H1 (cell line): ENCODE measurements around the gene TGFBI. TPM values are rescaled to one million over a fixed set of nuclear protein-coding genes. Genes with fewer than 3 reads are reported as not detected.

Experiments used
- CTCF ChIA-PET: fragments of 300-600 bp; sonication (Branson Sonifier 250); formaldehyde crosslinking; loops from one replicate; lab custom pipeline; 2021; ENCODE audit not compliant: partially characterized antibody; lab: Charles Lee
- POLR2A ChIA-PET: fragments of 300-600 bp; sonication (Branson Sonifier 250); formaldehyde crosslinking; loops from one replicate; lab custom pipeline; 2021; ENCODE audit warnings: inconsistent platforms; ENCODE audit not compliant: partially characterized antibody; lab: Charles Lee
- DNase-seq, 2 experiments: peaks; one replicate each; pipeline versions ENCODE4 v3.0.0 to v3.0.0-alpha.2; 2010 to 2022; ENCODE audit warnings: low spot score in 2 of 2, low read depth in 1 of 2, mixed read lengths in 1 of 2
- FAIRE-seq: peaks from 2 replicates; lab custom pipeline; 2011; peaks lifted over from hg19 to GRCh38; lab: Jason Lieb, UNC
- H2AFZ ChIP-seq: 2 replicates; pipeline ENCODE4 v1.8.1; 2012; ENCODE audit warnings: low read length, inconsistent platforms
- H2AK5ac ChIP-seq: 2 replicates; pipeline ENCODE4 v1.6.1; 2013; ENCODE audit warnings: low read depth, low read length
- H2BK120ac ChIP-seq: replicated peaks from 2 replicates; pipeline ENCODE3; 2013; ENCODE audit warnings: low read depth, low read length, inconsistent platforms
- H2BK12ac ChIP-seq: 2 replicates; pipeline ENCODE4 v1.6.1; 2013; ENCODE audit warnings: low read depth, low read length
- H2BK15ac ChIP-seq: 2 replicates; pipeline ENCODE4 v1.6.1; 2013; ENCODE audit warnings: low read length
- H2BK20ac ChIP-seq: 2 replicates; pipeline ENCODE4 v1.6.1; 2013; ENCODE audit warnings: low read length
- H2BK5ac ChIP-seq: 2 replicates; pipeline ENCODE4 v1.6.1; 2013; ENCODE audit warnings: low read depth, low read length
- H3K14ac ChIP-seq: 2 replicates; pipeline ENCODE4 v1.6.1; 2013; ENCODE audit warnings: inconsistent platforms; ENCODE audit not compliant: insufficient read length
- H3K18ac ChIP-seq: 2 replicates; pipeline ENCODE4 v1.6.1; 2013; ENCODE audit warnings: low read length; ENCODE audit errors: extremely low read depth
- H3K23ac ChIP-seq: 2 replicates; pipeline ENCODE4 v1.6.1; 2013; ENCODE audit warnings: inconsistent platforms; ENCODE audit not compliant: insufficient read length
- H3K23me2 ChIP-seq: 2 replicates; pipeline ENCODE4 v1.6.1; 2013; ENCODE audit warnings: low read depth, low read length
- H3K27ac ChIP-seq: 2 replicates; pipeline ENCODE4 v1.6.1; 2011; ENCODE audit warnings: low read depth, low read length, inconsistent platforms
- H3K27me3 ChIP-seq, 4 experiments: replicated peaks in 1 of 4; 1 replicate in 1 of 4; 2 replicates in 3 of 4; pipeline versions ENCODE4 v1.6.1 to v1.8.1; 2011 to 2013; ENCODE audit warnings: low read length in 3 of 4, mild to moderate bottlenecking in 3 of 4, inconsistent platforms in 2 of 4, mixed read lengths in 2 of 4, moderate library complexity in 1 of 4; ENCODE audit not compliant: control insufficient read depth in 3 of 4, insufficient read depth in 3 of 4; ENCODE audit errors: extremely low read depth in 1 of 4
- H3K36me3 ChIP-seq, 4 experiments: 2 replicates each; pipeline versions ENCODE4 v1.6.1 to v1.8.1; 2011 to 2013; ENCODE audit warnings: mild to moderate bottlenecking in 4 of 4, low read length in 3 of 4, moderate library complexity in 2 of 4, control low read depth in 1 of 4, inconsistent platforms in 1 of 4; ENCODE audit not compliant: insufficient read depth in 4 of 4, control insufficient read depth in 2 of 4
- H3K4ac ChIP-seq: replicated peaks from 2 replicates; pipeline ENCODE3; 2013; ENCODE audit warnings: low read length, low read depth, mixed read lengths, inconsistent platforms; ENCODE audit not compliant: insufficient read length
- H3K4me1 ChIP-seq, 4 experiments: replicated peaks in 1 of 4; 1 replicate in 1 of 4; 2 replicates in 3 of 4; pipeline versions ENCODE4 v1.6.1 to v1.8.1; 2011 to 2013; ENCODE audit warnings: low read length in 3 of 4, inconsistent platforms in 2 of 4, mixed read lengths in 1 of 4; ENCODE audit not compliant: insufficient read depth in 4 of 4, control insufficient read depth in 3 of 4
- H3K4me2 ChIP-seq, 2 experiments: 2 replicates each; pipeline versions ENCODE4 v1.6.1 to v1.8.1; 2011 to 2013; ENCODE audit warnings: low read depth in 2 of 2, low read length in 2 of 2, control low read depth in 1 of 2, inconsistent platforms in 1 of 2, mild to moderate bottlenecking in 1 of 2; ENCODE audit not compliant: insufficient read depth in 1 of 2
- H3K4me3 ChIP-seq, 4 experiments: fragments of 200-600, 300-600 bp in 1 of 4; sonication (generic), shearing (Covaris generic), sonication (Bioruptor Twin) in 1 of 4; 2 replicates each; pipeline versions ENCODE4 v1.5.1 to v1.8.1; 2011 to 2016; ENCODE audit warnings: low read length in 4 of 4, low read depth in 3 of 4, control low read depth in 2 of 4, inconsistent platforms in 2 of 4, mild to moderate bottlenecking in 2 of 4, mixed read lengths in 1 of 4, moderate library complexity in 1 of 4; ENCODE audit not compliant: insufficient read depth in 2 of 4; ENCODE audit errors: extremely low read depth in 1 of 4
- H3K56ac ChIP-seq: replicated peaks from 2 replicates; pipeline ENCODE3; 2013; ENCODE audit warnings: low read depth, mild to moderate bottlenecking, mixed read lengths, low read length, inconsistent platforms; ENCODE audit not compliant: insufficient read length
- H3K79me1 ChIP-seq: 2 replicates; pipeline ENCODE4 v1.6.1; 2013; ENCODE audit warnings: low read depth, low read length, control low read depth
- H3K79me2 ChIP-seq, 2 experiments: 2 replicates each; pipeline versions ENCODE4 v1.6.1 to v1.8.1; 2012 to 2013; ENCODE audit warnings: low read length in 2 of 2, mild to moderate bottlenecking in 2 of 2, inconsistent platforms in 1 of 2; ENCODE audit not compliant: insufficient read depth in 2 of 2, control insufficient read depth in 1 of 2
- H3K9ac ChIP-seq, 4 experiments: replicated peaks in 1 of 4; 1 replicate in 1 of 4; 2 replicates in 3 of 4; pipeline versions ENCODE4 v1.6.1 to v1.8.1; 2011 to 2013; ENCODE audit warnings: low read depth in 3 of 4, low read length in 3 of 4, control low read depth in 2 of 4, mild to moderate bottlenecking in 2 of 4, moderate library complexity in 2 of 4, inconsistent platforms in 1 of 4; ENCODE audit errors: extremely low read depth in 1 of 4
- H3K9me3 ChIP-seq, 2 experiments: 2 replicates each; pipeline versions ENCODE4 v1.6.1 to v1.8.1; 2012 to 2013; ENCODE audit warnings: mild to moderate bottlenecking in 2 of 2, moderate library complexity in 2 of 2, control low read depth in 1 of 2, inconsistent platforms in 1 of 2, low read depth in 1 of 2, low read length in 1 of 2, mixed read lengths in 1 of 2; ENCODE audit not compliant: insufficient read depth in 2 of 2
- H4K20me1 ChIP-seq, 2 experiments: replicated peaks in 1 of 2; 2 replicates each; pipeline versions ENCODE3 to v1.8.1; 2011 to 2013; ENCODE audit warnings: inconsistent platforms in 2 of 2, low read length in 2 of 2, mild to moderate bottlenecking in 1 of 2; ENCODE audit not compliant: insufficient read depth in 2 of 2, control insufficient read depth in 1 of 2
- H4K5ac ChIP-seq: 2 replicates; pipeline ENCODE4 v1.6.1; 2013; ENCODE audit warnings: low read length, low read depth, mixed read lengths, inconsistent platforms; ENCODE audit not compliant: insufficient read length
- H4K8ac ChIP-seq: 2 replicates; pipeline ENCODE4 v1.8.0; 2013; ENCODE audit warnings: mild to moderate bottlenecking, moderate library complexity, low read length, inconsistent platforms; ENCODE audit not compliant: insufficient read depth; ENCODE audit errors: extremely low read depth
- H4K91ac ChIP-seq: replicated peaks from 2 replicates; pipeline ENCODE3; 2013; ENCODE audit warnings: low read length, mixed read lengths, inconsistent platforms; ENCODE audit not compliant: insufficient read length
- BACH1 ChIP-seq: IDR thresholded peaks from 2 replicates; pipeline ENCODE4 v1.6.1; 2012; ENCODE audit warnings: low read length, improper control_type of control experiment
- CTBP2 ChIP-seq: IDR thresholded peaks from 2 replicates; pipeline ENCODE4 v1.7.0; 2011; ENCODE audit warnings: borderline replicate concordance, mild to moderate bottlenecking, moderate library complexity, mixed read lengths, low read length; ENCODE audit not compliant: insufficient read depth, insufficient read length
- EGR1 ChIP-seq: IDR thresholded peaks from 2 replicates; pipeline ENCODE4 v1.6.1; 2011; ENCODE audit warnings: low read depth, low read length, borderline replicate concordance
- EZH2 ChIP-seq: fragments of 200-600 bp; sonication (generic); IDR thresholded peaks from 2 replicates; pipeline ENCODE4 v1.7.1; 2012; ENCODE audit warnings: low read depth, mild to moderate bottlenecking, moderate library complexity, low read length, inconsistent platforms; ENCODE audit not compliant: severe bottlenecking
- GABPA ChIP-seq: IDR thresholded peaks from 2 replicates; pipeline ENCODE4 v1.6.1; 2011; ENCODE audit warnings: mild to moderate bottlenecking, low read length, moderate library complexity, borderline replicate concordance; ENCODE audit not compliant: insufficient read depth
- JUN ChIP-seq: IDR thresholded peaks from 2 replicates; pipeline ENCODE4 v1.6.1; 2011; ENCODE audit warnings: low read depth, mild to moderate bottlenecking, improper control_type of control experiment, low read length
- JUND ChIP-seq: IDR thresholded peaks from 2 replicates; pipeline ENCODE4 v1.6.1; 2011; ENCODE audit warnings: mild to moderate bottlenecking, improper control_type of control experiment, low read length
- MAFK ChIP-seq: IDR thresholded peaks from 2 replicates; pipeline ENCODE4 v1.6.1; 2012; ENCODE audit warnings: low read depth, mild to moderate bottlenecking, improper control_type of control experiment, low read length
- NRF1 ChIP-seq: IDR thresholded peaks from 2 replicates; pipeline ENCODE4 v1.6.1; 2011; ENCODE audit warnings: mild to moderate bottlenecking, low read depth, low read length, improper control_type of control experiment
- POLR2AphosphoS5 ChIP-seq: IDR thresholded peaks from 2 replicates; pipeline ENCODE4 v1.6.1; 2011; ENCODE audit warnings: low read depth, low read length
- POU5F1 ChIP-seq: IDR thresholded peaks from 2 replicates; pipeline ENCODE4 v1.6.1; 2011; ENCODE audit warnings: low read depth, mild to moderate bottlenecking, low read length, moderate library complexity
- RXRA ChIP-seq: IDR thresholded peaks from 2 replicates; pipeline ENCODE4 v1.6.1; 2011; ENCODE audit warnings: low read depth, mild to moderate bottlenecking, low read length, moderate library complexity; ENCODE audit not compliant: insufficient read depth
- SIX5 ChIP-seq: IDR thresholded peaks from 2 replicates; pipeline ENCODE4 v1.6.1; 2011; ENCODE audit warnings: mild to moderate bottlenecking, low read depth, low read length
- YY1 ChIP-seq: IDR thresholded peaks from 2 replicates; pipeline ENCODE4 v1.6.1; 2011; ENCODE audit warnings: low read depth, mild to moderate bottlenecking, low read length
- ZNF274 ChIP-seq: IDR thresholded peaks from 2 replicates; pipeline ENCODE4 v1.7.0; 2012; ENCODE audit warnings: low read length, borderline replicate concordance; ENCODE audit errors: extremely low read depth
- WGBS, 2 experiments: shearing (Covaris generic) in 1 of 2; methylation state at CpG; one replicate each; pipeline versions ENCODE4 v1.1.6 to v1.1.7; 2013 to 2015; ENCODE audit warnings: low lambda C conversion rate in 2 of 2, mixed read lengths in 2 of 2, inconsistent platforms in 1 of 2, low coverage in 1 of 2, missing lambda C conversion rate in 1 of 2; ENCODE audit not compliant: insufficient replicate concordance in 2 of 2, insufficient coverage in 1 of 2, insufficient read length in 1 of 2; ENCODE audit errors: extremely low coverage in 1 of 2, missing lambda C conversion rate in 1 of 2; 5-methylcytosine and 5-hydroxymethylcytosine counted together
- polyA plus RNA-seq, 7 experiments: library from polyadenylated mRNA; depleted of rRNA in 3 of 7; stranded (reverse) in 5 of 7; unstranded in 2 of 7; fragments of >200 nt in 5 of 7; fragments of 200-250 nt in 2 of 7; gene quantifications; 1 replicate in 5 of 7; 2 replicates in 1 of 7; 4 replicates in 1 of 7; pipeline versions ENCODE4 v1.2.1 to v1.2.3, GENCODE V29; 2011 to 2013; ENCODE audit warnings: missing spikeins in 2 of 7, mixed read lengths in 2 of 7
- total RNA-seq: library from RNA; stranded (reverse); fragmentation: NEBNext Ultra II Directional; extraction: Animal tissue kit (Norgen Biotek cat#: 25700); gene quantifications from 2 replicates; pipeline ENCODE4 v1.2.1, GENCODE V29; 2021

TGFBI gene
- total and polyA plus RNA-seq, 2 of the 8 experiments (the other 6 are each of a cell fraction or from before 2014, with no cell fraction given): 6.0 to 8.5 TPM

DNA sequence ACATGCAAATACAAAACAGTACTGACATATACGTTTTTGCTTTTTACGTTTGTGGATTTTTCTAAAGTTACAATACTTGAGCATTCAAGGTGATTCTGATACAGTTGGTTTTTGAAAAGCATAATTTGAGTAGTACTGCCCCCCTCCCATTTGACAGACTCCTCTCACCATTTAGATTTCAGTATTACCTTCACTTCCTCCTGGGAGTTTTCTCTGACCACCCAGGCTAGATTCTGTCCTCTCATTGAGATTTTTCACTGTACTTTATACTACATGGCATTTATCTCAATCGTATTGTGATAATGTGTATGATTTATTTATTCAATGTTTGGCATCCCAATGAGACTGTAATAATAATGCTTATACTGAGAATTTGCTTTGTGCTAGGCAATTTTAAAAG lies 71.1 kb downstream of the TGFBI start:
- Histone ChIP-seq H3K79me1 (no peaks in the 10 kb centered on the region), H2AK5ac (no peak overlapping the region), H4K91ac (no peak overlapping the region), H3K23ac (no peak overlapping the region), H4K5ac (no peak overlapping the region), H3K4me2 (no peak overlapping the region), H2BK20ac (no peak overlapping the region), H3K9ac (no peak overlapping the region), H3K56ac (no peak overlapping the region), H3K36me3 (no peaks in the 10 kb centered on the region), H3K23me2 (0 out of 2 replicates have a peak, but pooled peaks cover 1% of the 10 kb centered on the region), H4K20me1 (no peaks in the 10 kb centered on the region), H3K18ac (no peak overlapping the region), H2BK15ac (no peak overlapping the region), H3K4ac (no peak overlapping the region), H3K4me1 (peaks cover 3 to 12% (median 5%) of the 10 kb centered on the region in 4 experiments; a peak in 4 of 7 replicates), H3K27ac (no peak overlapping the region), H2BK120ac (no peak overlapping the region), H2BK5ac (no peak overlapping the region), H2AFZ (no peak overlapping the region), H3K4me3 (no peak overlapping the region), H3K27me3 (no peaks in the 10 kb centered on the region), H3K79me2 (no peaks in the 10 kb centered on the region), H2BK12ac (no peak overlapping the region), H3K9me3 (no peaks in the 10 kb centered on the region), H4K8ac (no peak overlapping the region), H3K14ac (no peak overlapping the region)
- 89% methylated on average over 3 of the region's 3 CpGs; no CpG with 5 or more reads in 1 of the 2 experiments for WGBS, 2 experiments
- DNase-seq (no peak), FAIRE-seq (no peak)
- CTCF ChIA-PET: interaction anchor here (0.9 to 8.0 kb wide), 3 partner anchors 17 to 122 kb away, joined by 3 to 46 read pairs (median 5); no protein-coding TSS in a partner anchor
- POLR2A ChIA-PET: no interaction called here
- TF ChIP-seq GABPA (no peak), EGR1 (no peak), NRF1 (no peak), RXRA (no peak), POU5F1 (no peak), CTBP2 (no peak), SIX5 (no peak), MAFK (no peak), EZH2 (no peak), JUN (no peak), ZNF274 (no peak), BACH1 (no peak), YY1 (no peak), JUND (no peak), POLR2AphosphoS5 (no peak)
